ENCODE results near the gene HSPA9. TPM values are rescaled to one million over a fixed set of nuclear protein-coding genes. Genes with fewer than 3 reads are reported as not detected.

HSPA9 gene
- total and polyA plus RNA-seq, 2 donors (not counting 1 experiment from before 2014, with no cell fraction given), result 66.5 to 139 TPM

DNA sequence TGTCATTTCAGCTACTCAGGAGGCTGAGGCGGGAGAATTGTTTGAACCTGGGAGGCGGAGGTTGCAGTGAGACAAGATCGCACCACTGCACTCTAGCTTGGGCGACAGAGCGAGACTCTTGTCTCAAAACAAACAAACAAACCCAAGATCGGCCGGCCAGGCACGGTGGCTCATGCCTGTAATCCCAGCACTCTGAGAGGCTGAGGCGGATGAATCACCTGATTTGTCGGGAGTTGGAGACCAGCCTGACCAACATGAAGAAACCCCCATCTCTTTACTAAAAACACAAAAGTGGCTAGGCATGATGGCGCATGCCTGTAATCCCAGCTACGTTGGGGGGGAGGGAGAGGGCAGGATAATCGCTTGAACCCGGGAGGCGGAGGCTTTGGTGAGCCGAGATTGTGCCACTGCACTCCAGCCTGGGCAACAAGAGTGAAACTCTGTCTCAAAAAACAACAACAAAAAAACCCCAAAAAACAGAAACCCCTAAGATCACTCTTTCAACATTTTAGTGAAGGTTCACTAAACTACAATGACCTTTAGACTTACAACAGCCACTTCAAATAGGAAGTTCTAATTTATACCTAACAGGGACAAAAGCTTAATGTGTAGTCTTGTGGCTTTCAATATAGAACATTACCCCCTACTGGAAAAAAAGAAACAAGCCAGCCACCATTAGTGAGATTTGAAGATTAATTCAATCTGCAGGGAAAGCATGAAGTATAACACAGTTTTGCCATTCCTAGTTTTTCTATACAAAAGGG lies 7.0 kb downstream of the HSPA9 start:
- H3K27ac ChIP-seq (ENCODE audit: low read length in 2 of 2), result no peak overlapping the region
- H3K4me1 ChIP-seq (ENCODE audit: control insufficient read depth in 2 of 2, insufficient read depth in 2 of 2, low read length in 2 of 2), result no peaks in the 10 kb centered on the region
- no peaks in the 10 kb centered on the region for H3K9me3 ChIP-seq (ENCODE audit: control extremely low read depth in 1 of 3, control insufficient read depth in 2 of 3, insufficient read depth in 1 of 3, low read length in 2 of 3)
- WGBS (ENCODE audit: insufficient coverage), result 91% methylated on average over 11 of the region's 16 CpGs
- H3K27me3 ChIP-seq (replicated peaks in 1 of 4; ENCODE audit: control extremely low read depth in 1 of 4, control insufficient read depth in 3 of 4, insufficient read depth in 4 of 4, low read length in 3 of 4), result no peaks in the 10 kb centered on the region
- CTCF ChIA-PET, result interaction anchor here (0.9 to 1.0 kb wide), 3 partner anchors 12 to 215 kb away, joined by 3 read pairs; partner anchors contain the start of gene KDM3B
- no peak overlapping the region for H2AFZ ChIP-seq (ENCODE audit: insufficient read depth, low read depth, low read length, poor library complexity, severe bottlenecking)
- intact Hi-C loops (cut with micrococcal nuclease), result no loop called here
- ATAC-seq (ENCODE audit: low read depth) (no peak), DNase-seq (no peak)
- TF ChIP-seq, protein P1, sequence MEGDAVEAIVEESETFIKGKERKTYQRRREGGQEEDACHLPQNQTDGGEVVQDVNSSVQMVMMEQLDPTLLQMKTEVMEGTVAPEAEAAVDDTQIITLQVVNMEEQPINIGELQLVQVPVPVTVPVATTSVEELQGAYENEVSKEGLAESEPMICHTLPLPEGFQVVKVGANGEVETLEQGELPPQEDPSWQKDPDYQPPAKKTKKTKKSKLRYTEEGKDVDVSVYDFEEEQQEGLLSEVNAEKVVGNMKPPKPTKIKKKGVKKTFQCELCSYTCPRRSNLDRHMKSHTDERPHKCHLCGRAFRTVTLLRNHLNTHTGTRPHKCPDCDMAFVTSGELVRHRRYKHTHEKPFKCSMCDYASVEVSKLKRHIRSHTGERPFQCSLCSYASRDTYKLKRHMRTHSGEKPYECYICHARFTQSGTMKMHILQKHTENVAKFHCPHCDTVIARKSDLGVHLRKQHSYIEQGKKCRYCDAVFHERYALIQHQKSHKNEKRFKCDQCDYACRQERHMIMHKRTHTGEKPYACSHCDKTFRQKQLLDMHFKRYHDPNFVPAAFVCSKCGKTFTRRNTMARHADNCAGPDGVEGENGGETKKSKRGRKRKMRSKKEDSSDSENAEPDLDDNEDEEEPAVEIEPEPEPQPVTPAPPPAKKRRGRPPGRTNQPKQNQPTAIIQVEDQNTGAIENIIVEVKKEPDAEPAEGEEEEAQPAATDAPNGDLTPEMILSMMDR (IDR thresholded peaks at IDR 0.05), result no peak
- TF ChIP-seq EZH2 (IDR thresholded peaks at IDR 0.05; ENCODE audit: borderline replicate concordance, insufficient read depth, low read depth, low read length, poor library complexity, severe bottlenecking), result no peak
- Mint-ChIP-seq H3K9me3 (ENCODE audit: insufficient read depth) (no peaks in the 10 kb centered on the region), H3K27ac (no peak overlapping the region), H3K27me3 (no peaks in the 10 kb centered on the region), H3K4me3 (no peak overlapping the region), H3K4me1 (peaks cover 14% of the 10 kb centered on the region)
- H3K4me2 ChIP-seq (replicated peaks; ENCODE audit: low read depth, low read length, poor library complexity, severe bottlenecking), result no peak overlapping the region
- H3K9ac ChIP-seq (ENCODE audit: low read length), result no peak overlapping the region
- H3K4me3 ChIP-seq (ENCODE audit: control extremely low read depth in 1 of 5, extremely low read depth in 1 of 5, insufficient read depth in 1 of 5, low read depth in 2 of 5, low read length in 4 of 5), result no peak overlapping the region
- POLR2A ChIA-PET, result no interaction called here
- H3K36me3 ChIP-seq (replicated peaks in 1 of 2; ENCODE audit: control extremely low read depth in 1 of 2, control insufficient read depth in 1 of 2, extremely low read depth in 1 of 2, insufficient read depth in 2 of 2, low read length in 1 of 2), result peaks cover 7 to 96% of the 10 kb centered on the region in 2 experiments
- peaks cover 25% of the 10 kb centered on the region for H4K20me1 ChIP-seq (ENCODE audit: control insufficient read depth, insufficient read depth, low read length, poor library complexity, severe bottlenecking)
- H3K79me2 ChIP-seq (ENCODE audit: control insufficient read depth, insufficient read depth, low read length), result peaks cover 72% of the 10 kb centered on the region

DNA sequence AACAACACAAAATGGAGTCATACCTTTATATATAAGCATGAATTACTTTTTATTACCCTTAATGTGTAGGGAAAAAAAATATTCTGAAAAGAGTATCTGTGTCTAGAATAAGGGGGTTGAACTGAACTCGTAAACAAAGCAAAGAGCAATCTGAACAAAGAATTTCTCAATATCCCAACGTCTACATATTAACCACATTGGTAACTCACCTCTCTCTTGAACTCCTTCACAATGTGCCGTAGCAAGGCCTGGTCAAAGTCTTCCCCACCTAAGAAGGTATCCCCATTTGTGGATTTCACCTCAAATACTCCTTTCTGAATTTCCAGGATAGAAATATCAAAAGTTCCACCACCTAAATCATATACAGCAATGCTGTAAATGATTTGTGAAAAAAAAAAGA lies 8.4 kb downstream of the HSPA9 start:
- H3K79me2 ChIP-seq (ENCODE audit: control insufficient read depth, insufficient read depth, low read length), result peaks cover 58% of the 10 kb centered on the region
- TF ChIP-seq, protein P1 (IDR thresholded peaks at IDR 0.05), result no peak
- no peak for TF ChIP-seq EZH2 (IDR thresholded peaks at IDR 0.05; ENCODE audit: borderline replicate concordance, insufficient read depth, low read depth, low read length, poor library complexity, severe bottlenecking)
- no peak for DNase-seq
- Mint-ChIP-seq H3K27me3 (no peaks in the 10 kb centered on the region), H3K4me1 (peaks cover 13% of the 10 kb centered on the region), H3K4me3 (no peak overlapping the region), H3K9me3 (ENCODE audit: insufficient read depth) (no peaks in the 10 kb centered on the region), H3K27ac (no peak overlapping the region)
- no peak overlapping the region for H3K27ac ChIP-seq (ENCODE audit: low read length in 2 of 2)
- no peaks in the 10 kb centered on the region for H3K4me1 ChIP-seq (ENCODE audit: control insufficient read depth in 2 of 2, insufficient read depth in 2 of 2, low read length in 2 of 2)
- ChIA-PET CTCF (interaction anchor here (1.1 to 1.3 kb wide), 2 partner anchors 13 to 64 kb away, joined by 3 to 5 read pairs; no protein-coding TSS in a partner anchor), POLR2A (no interaction called here)
- peaks cover 22% of the 10 kb centered on the region for H4K20me1 ChIP-seq (ENCODE audit: control insufficient read depth, insufficient read depth, low read length, poor library complexity, severe bottlenecking)
- H3K9ac ChIP-seq (ENCODE audit: low read length), result no peak overlapping the region
- H3K4me3 ChIP-seq (ENCODE audit: control extremely low read depth in 1 of 5, extremely low read depth in 1 of 5, insufficient read depth in 1 of 5, low read depth in 2 of 5, low read length in 4 of 5), result no peak overlapping the region
- WGBS (ENCODE audit: insufficient coverage), result no CpG with 5 or more reads among the region's 3 CpGs
- H2AFZ ChIP-seq (ENCODE audit: insufficient read depth, low read depth, low read length, poor library complexity, severe bottlenecking), result no peak overlapping the region
- no peaks in the 10 kb centered on the region for H3K27me3 ChIP-seq (replicated peaks in 1 of 4; ENCODE audit: control extremely low read depth in 1 of 4, control insufficient read depth in 3 of 4, insufficient read depth in 4 of 4, low read length in 3 of 4)
- H3K9me3 ChIP-seq (ENCODE audit: control extremely low read depth in 1 of 3, control insufficient read depth in 2 of 3, insufficient read depth in 1 of 3, low read length in 2 of 3), result no peaks in the 10 kb centered on the region
- ATAC-seq (ENCODE audit: low read depth), result no peak
- intact Hi-C loops (cut with micrococcal nuclease), result no loop called here
- H3K36me3 ChIP-seq (replicated peaks in 1 of 2; ENCODE audit: control extremely low read depth in 1 of 2, control insufficient read depth in 1 of 2, extremely low read depth in 1 of 2, insufficient read depth in 2 of 2, low read length in 1 of 2), result peaks cover 13 to 93% of the 10 kb centered on the region in 2 experiments
- H3K4me2 ChIP-seq (replicated peaks; ENCODE audit: low read depth, low read length, poor library complexity, severe bottlenecking), result no peak overlapping the region
